Neural progenitor cell (in vitro differentiated cells): ENCODE data around the gene CDIP1. TPM values are rescaled to one million over a fixed set of nuclear protein-coding genes. Genes with fewer than 3 reads are reported as not detected.

Experiments used
- DNase-seq: peaks from one replicate; pipeline ENCODE4 v3.0.0-alpha.2; 2016; ENCODE audit warnings: low spot score
- H2AFZ ChIP-seq: fragments of 200-600 bp; sonication (generic); replicated peaks from 2 replicates; pipeline ENCODE4 v1.6.1; 2016; ENCODE audit warnings: antibody characterized with exemption
- H3F3A ChIP-seq: fragments of 200-600 bp; sonication (generic); 2 replicates; pipeline ENCODE4 v1.6.1; 2016; ENCODE audit warnings: antibody characterized with exemption, low read depth
- H3K27ac ChIP-seq: fragments of 200-600 bp; sonication (generic); 2 replicates; pipeline ENCODE4 v1.5.1; 2016; ENCODE audit warnings: mild to moderate bottlenecking
- H3K27me3 ChIP-seq: fragments of 200-600 bp; sonication (generic); 2 replicates; pipeline ENCODE4 v1.6.1; 2016; ENCODE audit warnings: mild to moderate bottlenecking, moderate library complexity
- H3K36me3 ChIP-seq: fragments of 200-600 bp; sonication (generic); 2 replicates; pipeline ENCODE4 v1.5.1; 2016
- H3K4me1 ChIP-seq: fragments of 200-600 bp; sonication (generic); 2 replicates; pipeline ENCODE4 v1.6.1; 2016; ENCODE audit warnings: mixed run types
- H3K4me2 ChIP-seq: fragments of 200-600 bp; sonication (generic); 2 replicates; pipeline ENCODE4 v1.6.1; 2016
- H3K4me3 ChIP-seq: fragments of 200-600 bp; sonication (generic); 2 replicates; pipeline ENCODE4 v1.5.1; 2016
- H3K79me2 ChIP-seq: fragments of 200-600 bp; sonication (generic); 2 replicates; pipeline ENCODE4 v1.6.1; 2016; ENCODE audit warnings: low read depth
- H3K9ac ChIP-seq: fragments of 200-600 bp; sonication (generic); 2 replicates; pipeline ENCODE4 v1.6.1; 2016
- H3K9me3 ChIP-seq: fragments of 200-600 bp; sonication (generic); 2 replicates; pipeline ENCODE4 v1.5.1; 2016; ENCODE audit warnings: low read depth
- H4K20me1 ChIP-seq: fragments of 200-600 bp; sonication (generic); 2 replicates; pipeline ENCODE4 v1.6.1; 2016; ENCODE audit warnings: low read depth
- H3K27ac Mint-ChIP-seq: 3 replicates; pipeline ENCODE4 v1.8.0; 2021; ENCODE audit warnings: mixed read lengths
- H3K27me3 Mint-ChIP-seq: 2 replicates; pipeline ENCODE4 v1.8.0; 2022; ENCODE audit warnings: low read depth, mild to moderate bottlenecking, inconsistent platforms, moderate library complexity, mixed read lengths; ENCODE audit not compliant: insufficient read depth
- H3K36me3 Mint-ChIP-seq: 3 replicates; pipeline ENCODE4 v1.8.0; 2021; ENCODE audit warnings: mixed read lengths
- H3K4me1 Mint-ChIP-seq: 3 replicates; pipeline ENCODE4 v1.8.0; 2021; ENCODE audit warnings: mixed read lengths
- H3K4me3 Mint-ChIP-seq: 3 replicates; pipeline ENCODE4 v1.8.0; 2021; ENCODE audit warnings: mild to moderate bottlenecking, moderate library complexity, mixed read lengths
- H3K9me3 Mint-ChIP-seq: 3 replicates; pipeline ENCODE4 v1.8.0; 2020; ENCODE audit warnings: mixed read lengths
- EZH2 ChIP-seq: fragments of 200-600 bp; sonication (generic); IDR thresholded peaks from 2 replicates; pipeline ENCODE4 v1.6.1; 2017; ENCODE audit warnings: antibody characterized with exemption, mild to moderate bottlenecking, moderate library complexity
- EZH2phosphoT487 ChIP-seq: fragments of 200-600 bp; sonication (generic); IDR thresholded peaks from 2 replicates; pipeline ENCODE4 v1.6.1; 2017; ENCODE audit warnings: antibody characterized with exemption
- total RNA-seq: library from RNA; depleted of rRNA; stranded (reverse); fragments of >200 nt; gene quantifications from 2 replicates; pipeline ENCODE4 v1.2.3, GENCODE V29; 2015; ENCODE audit warnings: low replicate concordance
- TF ChIP-seq, protein P1 (sequence below): fragments of 200-600 bp; sonication (generic); IDR thresholded peaks from 2 replicates; pipeline ENCODE4 v1.5.1; 2017; ENCODE audit warnings: antibody characterized with exemption, mild to moderate bottlenecking

Gene CDIP1
- total RNA-seq, 1 donor from 2014 or later = 13.1 TPM

DNA sequence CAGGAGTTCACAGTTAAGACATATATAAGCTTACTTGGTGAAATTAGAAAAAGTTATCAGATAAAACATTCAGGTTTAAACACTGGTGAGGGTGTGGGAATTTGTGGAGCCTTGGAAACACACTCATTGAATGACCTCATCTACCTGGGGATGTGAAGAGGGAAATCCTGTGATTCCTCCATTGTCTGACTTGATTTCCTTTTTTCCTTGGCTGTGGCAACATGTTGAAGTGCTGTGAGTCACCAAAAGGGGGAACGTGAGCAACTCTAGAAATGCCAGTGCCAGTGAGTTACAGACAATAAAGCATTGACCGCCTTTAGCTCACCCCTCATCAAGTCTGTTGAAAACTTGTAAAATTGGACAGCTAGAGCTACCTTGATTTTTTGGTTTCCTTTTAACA, 60.6 kb downstream of the CDIP1 start:
- Mint-ChIP-seq H3K9me3 (peaks cover 8% of the 10 kb centered on the region), H3K4me3 (peak overlapping the region; percentile 85), H3K4me1 (peaks cover 18% of the 10 kb centered on the region), H3K27me3 (peaks cover 9% of the 10 kb centered on the region), H3K27ac (no peak overlapping the region), H3K36me3 (peaks cover 4% of the 10 kb centered on the region)
- Histone ChIP-seq H3K9ac (no peak overlapping the region), H4K20me1 (no peaks in the 10 kb centered on the region), H3K27me3 (peaks cover 4% of the 10 kb centered on the region), H3K79me2 (peaks cover 10% of the 10 kb centered on the region), H2AFZ (no peak overlapping the region), H3F3A (peaks cover 41% of the 10 kb centered on the region), H3K9me3 (peaks cover 6% of the 10 kb centered on the region), H3K36me3 (no peaks in the 10 kb centered on the region), H3K4me3 (no peak overlapping the region), H3K4me1 (peaks cover 10% of the 10 kb centered on the region), H3K4me2 (peak overlapping the region; percentile 35), H3K27ac (no peak overlapping the region)
- DNase-seq = peak; percentile 47
- TF ChIP-seq, protein P1, sequence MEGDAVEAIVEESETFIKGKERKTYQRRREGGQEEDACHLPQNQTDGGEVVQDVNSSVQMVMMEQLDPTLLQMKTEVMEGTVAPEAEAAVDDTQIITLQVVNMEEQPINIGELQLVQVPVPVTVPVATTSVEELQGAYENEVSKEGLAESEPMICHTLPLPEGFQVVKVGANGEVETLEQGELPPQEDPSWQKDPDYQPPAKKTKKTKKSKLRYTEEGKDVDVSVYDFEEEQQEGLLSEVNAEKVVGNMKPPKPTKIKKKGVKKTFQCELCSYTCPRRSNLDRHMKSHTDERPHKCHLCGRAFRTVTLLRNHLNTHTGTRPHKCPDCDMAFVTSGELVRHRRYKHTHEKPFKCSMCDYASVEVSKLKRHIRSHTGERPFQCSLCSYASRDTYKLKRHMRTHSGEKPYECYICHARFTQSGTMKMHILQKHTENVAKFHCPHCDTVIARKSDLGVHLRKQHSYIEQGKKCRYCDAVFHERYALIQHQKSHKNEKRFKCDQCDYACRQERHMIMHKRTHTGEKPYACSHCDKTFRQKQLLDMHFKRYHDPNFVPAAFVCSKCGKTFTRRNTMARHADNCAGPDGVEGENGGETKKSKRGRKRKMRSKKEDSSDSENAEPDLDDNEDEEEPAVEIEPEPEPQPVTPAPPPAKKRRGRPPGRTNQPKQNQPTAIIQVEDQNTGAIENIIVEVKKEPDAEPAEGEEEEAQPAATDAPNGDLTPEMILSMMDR = peak; percentile 33
- TF ChIP-seq EZH2 = no peak

DNA sequence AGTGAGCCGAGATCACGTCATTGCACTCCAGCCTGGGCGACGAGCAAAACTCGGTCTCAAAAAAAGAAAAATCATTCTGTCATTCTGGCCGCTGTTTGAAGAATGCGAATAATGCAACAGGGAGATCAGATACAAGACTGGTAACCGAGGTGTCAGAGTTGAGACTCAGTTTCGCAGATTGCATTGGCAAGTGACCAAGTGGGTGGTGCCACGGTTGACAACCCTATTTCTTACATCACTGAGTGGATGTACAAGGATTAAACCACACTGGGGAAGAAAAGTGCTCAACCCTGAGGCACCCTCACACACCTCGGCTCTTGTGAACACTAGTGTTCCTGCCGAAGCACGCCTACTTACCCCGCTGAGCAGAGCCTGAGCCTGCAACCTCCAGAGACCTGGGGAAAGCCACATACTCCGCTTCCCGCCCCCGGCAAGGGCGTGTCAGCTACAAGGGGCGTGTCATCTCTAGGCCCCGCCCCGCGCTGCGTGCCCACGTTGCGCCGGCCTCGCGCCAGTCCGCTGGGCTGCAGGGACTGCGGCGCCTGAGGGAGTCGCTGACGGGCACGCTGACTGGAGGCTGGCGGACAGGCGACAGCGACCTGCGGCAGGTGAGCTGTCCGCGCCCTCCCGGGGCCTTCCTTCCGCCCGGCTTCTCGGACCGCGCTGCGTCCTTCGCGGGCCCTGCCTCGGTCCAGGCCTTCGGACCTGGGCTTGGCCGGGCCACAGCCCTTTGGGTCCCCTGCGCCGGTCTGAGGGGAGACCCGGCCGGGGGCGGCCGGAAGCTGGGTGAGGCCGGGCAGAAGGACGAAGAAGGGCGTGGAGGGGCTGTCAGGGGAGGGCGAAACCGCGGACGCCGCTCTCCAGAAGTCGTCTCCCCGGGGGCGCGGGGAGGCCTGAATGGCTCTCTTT, 62.4 kb downstream of the CDIP1 start, which contains the start of gene HMOX2:
Gene HMOX2, plus strand, starts transcription at position 519 of the 909 bp plus-strand sequence. CDS start 29,127 bp downstream, outside the sequence.
- Mint-ChIP-seq H3K9me3 (peaks cover 8% of the 10 kb centered on the region), H3K4me3 (peak within 1 kb of the TSS; percentile 85), H3K27me3 (peaks cover 9% of the 10 kb centered on the region), H3K27ac (no peak within 1 kb of the TSS), H3K4me1 (peaks cover 18% of the 10 kb centered on the region), H3K36me3 (peaks cover 4% of the 10 kb centered on the region)
- Histone ChIP-seq H3K36me3 (no peaks in the 10 kb centered on the region), H3F3A (peaks cover 42% of the 10 kb centered on the region), H3K4me1 (peaks cover 10% of the 10 kb centered on the region), H3K9me3 (peaks cover 6% of the 10 kb centered on the region), H2AFZ (peak within 1 kb of the TSS; percentile 94), H3K4me3 (peak within 1 kb of the TSS; percentile 63), H3K79me2 (peaks cover 23% of the 10 kb centered on the region), H3K9ac (no peak within 1 kb of the TSS), H3K4me2 (peak within 1 kb of the TSS; percentile 83), H4K20me1 (peaks cover 7% of the 10 kb centered on the region), H3K27ac (no peak within 1 kb of the TSS), H3K27me3 (peaks cover 4% of the 10 kb centered on the region)
- DNase-seq = peak; percentile 94
- TF ChIP-seq, protein P1 = peak; percentile 36
- peak; percentile 22 for TF ChIP-seq EZH2
- no peak for TF ChIP-seq EZH2phosphoT487

DNA sequence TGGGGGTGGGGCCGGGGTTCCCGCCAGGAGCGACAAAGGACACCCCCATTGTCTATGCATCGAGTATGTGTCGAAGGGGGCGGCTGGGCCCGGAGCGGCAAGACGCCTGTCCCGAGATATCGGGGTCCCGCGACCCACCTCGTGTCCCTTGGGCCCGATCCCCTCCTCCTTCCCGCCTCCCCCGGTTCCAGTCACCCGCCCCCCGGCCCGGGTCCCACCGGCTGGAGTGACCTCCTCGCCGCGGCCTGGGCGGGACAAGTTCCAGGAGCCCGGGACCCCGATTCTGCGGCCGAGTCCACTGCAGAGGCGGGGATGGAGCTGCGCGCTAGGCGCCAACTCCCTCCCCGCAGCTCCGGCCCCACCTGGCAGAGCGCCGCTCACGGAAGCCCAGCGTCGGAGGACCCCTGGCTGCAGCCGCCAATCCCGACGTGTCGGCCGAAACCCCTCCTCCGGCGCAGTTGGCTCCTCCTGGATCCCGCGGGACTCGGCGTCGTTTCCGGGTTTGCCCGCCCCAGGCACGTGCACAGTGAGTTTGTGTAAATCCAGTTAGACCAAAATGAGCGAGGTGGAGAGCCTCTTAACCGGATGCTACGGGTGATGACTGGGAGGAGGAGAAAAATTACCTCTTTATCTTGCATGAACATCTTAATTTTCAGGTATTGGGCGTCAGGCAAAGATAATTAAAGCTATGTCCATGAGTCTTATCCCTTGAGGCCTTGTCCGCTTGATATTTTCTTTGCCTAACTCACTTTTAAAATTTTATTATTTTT, 64.2 kb downstream of the CDIP1 start, which contains the start of gene NMRAL1:
Gene NMRAL1, minus strand, starts transcription at position 434 of the 770 bp plus-strand sequence. CDS start 493 bp downstream, outside the sequence.
- Mint-ChIP-seq H3K27ac (no peak within 1 kb of the TSS), H3K4me3 (peak within 1 kb of the TSS; percentile 84), H3K9me3 (peaks cover 8% of the 10 kb centered on the region), H3K27me3 (peaks cover 7% of the 10 kb centered on the region), H3K36me3 (peaks cover 4% of the 10 kb centered on the region), H3K4me1 (peaks cover 18% of the 10 kb centered on the region)
- peak within 1 kb of the TSS; percentile 83 for H3K4me2 ChIP-seq
- peaks cover 10% of the 10 kb centered on the region for H3K4me1 ChIP-seq
- H3K79me2 ChIP-seq = peaks cover 23% of the 10 kb centered on the region
- H3K4me3 ChIP-seq = peak within 1 kb of the TSS; percentile 69
- H3K27me3 ChIP-seq = peaks cover 4% of the 10 kb centered on the region
- TF ChIP-seq EZH2 = no peak
- no peak for TF ChIP-seq EZH2phosphoT487
- TF ChIP-seq, protein P1 = no peak
- no peak within 1 kb of the TSS for H3K27ac ChIP-seq
- no peak within 1 kb of the TSS for H3K9ac ChIP-seq
- DNase-seq = peak; percentile 90
- peaks cover 42% of the 10 kb centered on the region for H3F3A ChIP-seq
- H3K9me3 ChIP-seq = peaks cover 6% of the 10 kb centered on the region
- no peaks in the 10 kb centered on the region for H3K36me3 ChIP-seq
- H2AFZ ChIP-seq = peak within 1 kb of the TSS; percentile 80
- H4K20me1 ChIP-seq = peaks cover 10% of the 10 kb centered on the region
